VCaP (cell line): ENCODE results near the gene ASIC3.

Experiments
- H3K27ac ChIP-seq: fragments of 450-650 bp; 2 replicates; pipeline ENCODE4 v1.5.1; 2017
- TF ChIP-seq, protein P1 (sequence below): fragments of 450-650 bp; conservative IDR thresholded peaks from 2 replicates; pipeline ENCODE4 v1.5.1; 2017; ENCODE audit warnings: mild to moderate bottlenecking, moderate library complexity

The ASIC3 gene

DNA sequence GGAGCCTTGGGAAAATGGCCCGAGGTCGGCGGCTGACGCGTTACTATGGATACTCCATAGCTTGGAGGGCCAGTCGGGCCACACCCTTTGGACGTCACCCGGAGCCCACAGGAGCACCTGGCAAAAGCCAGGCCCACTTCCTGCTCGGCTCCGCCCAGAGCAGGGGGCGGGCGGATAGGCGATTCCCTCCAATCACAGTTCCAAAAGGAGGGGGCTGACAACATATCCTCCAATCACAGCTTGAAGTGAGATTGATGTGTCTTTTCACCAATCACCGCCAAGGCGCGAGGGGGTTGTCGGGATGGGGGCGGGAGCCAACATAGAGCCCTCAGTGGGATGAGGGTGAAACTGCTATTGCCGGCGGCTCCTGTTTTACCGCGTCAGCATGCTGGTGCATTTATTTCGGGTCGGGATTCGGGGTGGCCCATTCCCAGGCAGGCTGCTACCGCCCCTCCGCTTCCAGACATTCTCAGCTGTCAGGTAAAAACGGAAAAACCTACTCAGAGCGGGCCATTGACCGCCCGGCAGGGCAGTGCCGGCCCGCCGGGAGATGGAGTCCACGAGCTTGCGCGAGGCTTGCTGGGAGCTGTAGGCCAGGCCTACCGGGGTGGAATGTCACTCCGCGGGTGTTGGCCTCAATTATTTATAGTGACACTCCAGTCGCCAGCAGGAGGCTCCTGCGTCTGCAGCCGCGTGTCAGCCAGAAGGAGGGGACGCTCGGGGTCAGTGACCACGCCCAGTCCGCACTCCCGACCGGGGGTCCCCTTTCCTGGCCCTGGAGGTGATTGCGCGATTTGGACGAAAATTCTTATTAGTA is 20.0 kb upstream of the ASIC3 start, which contains the start of gene ABCB8:
ABCB8 (plus strand) TSS at position 320 of the 817 bp plus-strand sequence; CDS start at position 386, 66 bp downstream.
- TF ChIP-seq, protein P1, sequence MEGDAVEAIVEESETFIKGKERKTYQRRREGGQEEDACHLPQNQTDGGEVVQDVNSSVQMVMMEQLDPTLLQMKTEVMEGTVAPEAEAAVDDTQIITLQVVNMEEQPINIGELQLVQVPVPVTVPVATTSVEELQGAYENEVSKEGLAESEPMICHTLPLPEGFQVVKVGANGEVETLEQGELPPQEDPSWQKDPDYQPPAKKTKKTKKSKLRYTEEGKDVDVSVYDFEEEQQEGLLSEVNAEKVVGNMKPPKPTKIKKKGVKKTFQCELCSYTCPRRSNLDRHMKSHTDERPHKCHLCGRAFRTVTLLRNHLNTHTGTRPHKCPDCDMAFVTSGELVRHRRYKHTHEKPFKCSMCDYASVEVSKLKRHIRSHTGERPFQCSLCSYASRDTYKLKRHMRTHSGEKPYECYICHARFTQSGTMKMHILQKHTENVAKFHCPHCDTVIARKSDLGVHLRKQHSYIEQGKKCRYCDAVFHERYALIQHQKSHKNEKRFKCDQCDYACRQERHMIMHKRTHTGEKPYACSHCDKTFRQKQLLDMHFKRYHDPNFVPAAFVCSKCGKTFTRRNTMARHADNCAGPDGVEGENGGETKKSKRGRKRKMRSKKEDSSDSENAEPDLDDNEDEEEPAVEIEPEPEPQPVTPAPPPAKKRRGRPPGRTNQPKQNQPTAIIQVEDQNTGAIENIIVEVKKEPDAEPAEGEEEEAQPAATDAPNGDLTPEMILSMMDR: peak; percentile 79
- peak within 1 kb of the TSS; percentile 80 for H3K27ac ChIP-seq

DNA sequence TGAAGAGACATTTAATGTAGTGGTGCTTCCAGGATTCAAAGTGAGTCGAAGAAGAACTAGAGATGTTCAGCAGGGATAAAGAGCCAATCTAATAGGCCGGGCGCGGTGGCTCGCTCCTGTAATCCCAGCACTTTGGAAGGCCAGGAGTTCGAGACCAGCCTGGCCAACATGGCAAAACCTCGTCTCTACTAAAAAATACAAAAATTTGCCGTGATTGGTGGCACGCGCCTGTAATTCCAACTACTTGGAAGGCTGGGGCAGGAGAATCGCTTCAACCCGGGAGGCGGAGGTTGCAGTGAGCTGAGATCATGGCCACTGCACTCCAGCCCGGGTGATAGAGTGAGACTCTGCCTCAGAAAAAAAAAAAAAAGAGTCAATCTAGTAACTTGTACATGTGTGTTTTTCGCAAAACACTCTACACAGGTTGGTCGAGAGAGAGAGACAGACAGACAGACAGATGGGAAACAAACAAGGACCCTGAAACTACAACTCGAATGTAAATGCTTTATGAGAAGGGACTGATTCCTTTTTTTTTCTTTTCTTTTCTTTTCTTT is 19.3 kb upstream of the ASIC3 start:
- H3K27ac ChIP-seq: peak overlapping the region; percentile 80
- TF ChIP-seq, protein P1: peak; percentile 38; the same call in 1 of the 2 replicates

DNA sequence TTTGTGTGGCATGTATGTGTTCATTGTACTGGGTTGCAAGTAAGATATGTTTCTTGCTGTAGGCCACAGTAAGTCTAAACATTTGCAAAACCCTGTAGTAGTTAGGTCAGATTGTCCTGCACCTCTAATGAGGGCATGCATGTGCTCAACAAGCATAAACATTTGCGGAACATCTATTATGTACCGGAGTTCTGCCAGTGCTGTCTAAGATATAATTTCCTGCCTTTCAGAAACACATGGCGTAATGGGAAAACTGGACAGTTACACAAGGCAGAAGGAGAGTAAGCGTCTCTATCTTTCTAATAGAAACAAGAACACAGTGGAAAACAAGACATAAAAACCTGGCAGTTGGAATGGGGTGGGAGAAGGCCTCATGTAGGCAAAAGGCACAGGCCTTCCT is 17.3 kb upstream of the ASIC3 start:
- H3K27ac ChIP-seq: no peak overlapping the region
- TF ChIP-seq, protein P1: no peak

DNA sequence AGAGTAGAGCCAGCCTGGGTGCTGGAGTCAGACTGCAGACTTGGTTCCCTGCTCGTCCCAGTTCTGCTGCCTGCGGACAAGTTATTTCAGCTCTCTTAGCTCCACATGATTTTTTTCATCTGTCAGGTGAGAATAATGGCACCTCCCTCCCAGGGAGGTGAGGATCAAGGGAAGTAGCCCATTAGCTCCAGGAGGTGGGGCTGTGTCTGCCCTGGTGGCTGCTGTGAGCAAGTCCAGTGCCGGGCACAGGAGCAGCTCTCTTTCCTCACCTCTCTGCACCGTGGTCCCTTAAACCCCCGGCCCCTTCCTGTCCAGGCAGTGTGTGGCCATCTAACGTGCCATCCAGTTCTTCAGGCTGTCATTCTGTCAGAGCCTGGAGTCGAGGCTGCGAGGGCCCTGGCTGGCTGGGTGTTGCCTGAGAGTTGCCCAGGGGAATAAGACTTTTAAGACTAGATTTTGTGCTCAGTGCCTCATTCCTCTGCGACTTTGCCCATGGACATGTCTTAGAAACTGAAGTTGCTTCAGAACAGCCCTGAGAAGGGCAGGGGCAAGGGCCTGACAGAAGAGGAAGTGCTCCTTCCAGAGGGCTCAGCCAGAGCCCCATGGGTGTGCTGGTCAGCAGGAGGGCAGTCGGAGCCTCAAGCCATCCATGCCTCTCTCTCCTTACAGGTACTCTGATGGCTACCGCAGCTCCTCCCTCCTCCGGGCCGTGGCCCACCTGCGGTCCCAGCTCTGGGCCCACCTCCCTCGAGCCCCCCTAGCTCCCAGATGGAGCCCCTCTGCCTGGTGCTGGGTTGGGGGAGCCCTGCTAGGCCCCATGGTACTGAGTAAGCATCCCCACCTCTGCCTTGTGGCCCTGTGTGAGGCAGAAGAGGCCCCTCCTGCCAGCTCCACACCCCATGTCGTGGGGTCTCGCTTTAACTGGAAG is 15.1 kb upstream of the ASIC3 start:
- H3K27ac ChIP-seq: no peak overlapping the region
- TF ChIP-seq, protein P1: 0 out of 2 replicates have a peak, but pooled peaks have one; percentile 9

DNA sequence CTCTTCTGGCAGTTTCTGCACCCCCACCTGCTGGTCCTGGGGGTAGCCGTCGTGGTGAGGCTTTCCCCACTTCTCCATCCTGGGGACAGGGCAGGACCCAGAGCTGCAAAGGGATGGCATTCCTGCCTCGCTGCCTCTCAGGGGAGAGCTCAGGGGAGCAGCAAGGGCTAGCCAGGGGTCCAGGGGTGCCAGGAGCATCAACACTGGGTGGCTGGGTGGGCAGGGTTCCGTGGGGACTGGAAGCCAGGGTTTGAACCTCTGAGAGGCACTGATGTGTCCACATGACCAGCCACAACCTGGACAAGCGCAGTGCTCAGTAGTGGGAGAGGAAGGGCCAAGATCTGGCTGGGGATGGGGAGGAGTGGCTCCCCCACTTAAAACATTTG is 14.5 kb upstream of the ASIC3 start:
- no peak overlapping the region for H3K27ac ChIP-seq
- TF ChIP-seq, protein P1: no peak

DNA sequence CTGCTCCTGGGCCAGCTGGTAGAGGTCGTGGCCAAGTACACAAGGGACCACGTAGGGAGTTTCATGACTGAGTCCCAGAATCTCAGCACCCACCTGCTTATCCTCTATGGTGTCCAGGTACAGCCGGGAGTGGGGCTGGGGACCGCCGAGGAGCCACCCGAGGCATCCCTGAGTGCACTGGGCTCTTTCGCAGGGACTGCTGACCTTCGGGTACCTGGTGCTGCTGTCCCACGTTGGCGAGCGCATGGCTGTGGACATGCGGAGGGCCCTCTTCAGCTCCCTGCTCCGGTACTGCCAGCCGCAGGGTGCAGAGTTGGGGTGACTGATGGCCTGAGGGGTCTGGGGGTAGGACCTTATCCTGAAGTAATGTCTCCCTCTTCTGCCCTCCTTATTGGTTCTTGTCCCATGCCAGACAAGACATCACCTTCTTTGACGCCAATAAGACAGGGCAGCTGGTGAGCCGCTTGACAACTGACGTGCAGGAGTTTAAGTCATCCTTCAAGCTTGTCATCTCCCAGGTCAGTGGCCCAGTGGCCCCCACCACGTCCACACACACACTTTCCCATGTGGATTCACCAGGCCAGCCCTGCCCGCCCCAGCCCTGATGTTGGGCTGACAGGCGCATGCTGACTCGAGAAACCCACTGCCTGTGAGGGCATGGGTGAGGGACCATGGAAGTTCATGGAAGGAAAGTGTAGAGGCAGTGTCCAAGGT is 13.9 kb upstream of the ASIC3 start:
- TF ChIP-seq, protein P1: no peak
- H3K27ac ChIP-seq: no peak overlapping the region
